UCSD-AML1 (cell line): ENCODE data around the gene C19orf81.

ENCODE experiments used
- DNase-seq: peaks from one replicate; lab custom pipeline; 2025; ENCODE audit not compliant: unreplicated experiment; lab: John Stamatoyannopoulos, UW

The C19orf81 gene

GRCh38 chr19:50658441-50659317 is 9.4 kb downstream of the C19orf81 start:
- DNase-seq, result no peak

- DNase-seq, result no peak
Measured at GRCh38 chr19:50659318-50660087, 10.3 kb downstream of the C19orf81 start.

GRCh38 chr19:50660088-50660366 is 10.8 kb downstream of the C19orf81 start:
- DNase-seq, result no peak

DNA sequence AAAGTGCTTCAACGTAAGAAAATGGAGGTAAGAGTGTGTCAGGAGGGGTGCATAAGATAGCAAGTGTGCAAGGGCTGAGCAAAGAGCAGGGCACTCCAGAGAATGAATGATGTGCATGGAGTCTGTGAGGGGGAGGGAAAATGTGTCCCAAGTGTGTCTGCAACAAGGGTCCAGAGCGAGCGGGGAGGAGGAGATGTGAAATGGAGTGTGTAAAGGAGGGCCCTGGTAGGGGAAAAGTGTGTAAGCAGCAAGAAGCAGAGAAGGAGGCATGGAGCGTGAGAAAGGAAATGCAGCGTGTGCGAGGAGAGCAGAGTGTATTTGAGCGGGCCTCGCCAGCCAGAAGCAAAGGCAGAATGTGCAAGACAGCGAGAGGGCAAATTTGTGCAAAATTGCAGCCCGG is 11.8 kb downstream of the C19orf81 start:
- no peak for DNase-seq

GRCh38 chr19:50661766-50662650 is 12.8 kb downstream of the C19orf81 start:
- no peak for DNase-seq

- no peak for DNase-seq
Measured at GRCh38 chr19:50662651-50663481, 13.6 kb downstream of the C19orf81 start.

- no peak for DNase-seq
Measured at GRCh38 chr19:50663482-50663790, 14.2 kb downstream of the C19orf81 start.

DNA sequence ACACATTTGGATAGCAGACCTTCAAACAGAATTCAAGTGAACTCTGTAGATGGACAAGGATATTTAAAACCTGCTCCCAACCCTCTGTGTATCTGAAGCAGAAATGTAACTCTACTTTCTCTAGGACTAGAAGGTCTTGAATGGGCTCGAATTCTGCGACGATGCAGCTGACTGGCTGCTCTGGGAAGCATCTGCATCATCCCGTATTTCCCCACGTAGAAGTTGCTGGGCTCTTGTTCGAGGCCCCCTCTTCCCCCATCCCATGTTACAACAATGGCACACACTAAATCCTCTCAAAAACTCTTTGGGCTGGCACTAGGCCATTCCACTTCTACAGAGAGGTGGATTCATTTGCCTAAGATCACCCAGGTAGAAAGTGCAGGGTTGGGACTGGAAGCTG is 15.0 kb downstream of the C19orf81 start:
- DNase-seq, result no peak

- DNase-seq, result no peak
Measured at GRCh38 chr19:50666346-50667176, 17.3 kb downstream of the C19orf81 start.

DNA sequence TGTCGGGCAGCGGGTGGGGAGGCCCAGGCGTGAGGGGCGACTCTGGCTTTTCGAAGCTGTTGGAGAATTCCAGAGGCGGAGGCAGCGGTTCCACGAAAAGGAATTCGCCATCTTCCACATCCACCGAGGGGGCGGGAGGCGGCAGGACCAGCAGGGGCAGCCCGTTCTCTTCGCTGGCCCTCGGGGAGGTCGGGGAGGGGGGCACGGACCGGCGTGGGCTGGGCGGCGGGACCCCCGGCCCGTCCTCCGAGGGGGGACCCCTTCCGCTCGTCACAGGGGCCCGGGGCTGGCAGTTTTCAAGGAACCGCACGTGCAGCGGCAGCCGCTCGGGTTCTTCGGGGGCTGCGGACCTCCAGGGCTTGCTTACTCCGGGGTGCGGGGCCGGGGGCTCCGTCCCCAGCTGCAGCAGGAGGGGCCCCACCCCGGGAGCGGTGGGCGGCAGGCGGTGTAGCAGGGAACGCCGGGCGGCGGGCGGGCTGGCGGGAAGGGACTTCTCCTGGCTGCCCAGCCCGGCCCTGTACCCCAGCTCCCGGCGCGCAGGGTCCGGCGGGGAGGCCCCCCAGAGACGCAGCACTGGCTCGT is 18.0 kb downstream of the C19orf81 start:
- no peak for DNase-seq

DNA sequence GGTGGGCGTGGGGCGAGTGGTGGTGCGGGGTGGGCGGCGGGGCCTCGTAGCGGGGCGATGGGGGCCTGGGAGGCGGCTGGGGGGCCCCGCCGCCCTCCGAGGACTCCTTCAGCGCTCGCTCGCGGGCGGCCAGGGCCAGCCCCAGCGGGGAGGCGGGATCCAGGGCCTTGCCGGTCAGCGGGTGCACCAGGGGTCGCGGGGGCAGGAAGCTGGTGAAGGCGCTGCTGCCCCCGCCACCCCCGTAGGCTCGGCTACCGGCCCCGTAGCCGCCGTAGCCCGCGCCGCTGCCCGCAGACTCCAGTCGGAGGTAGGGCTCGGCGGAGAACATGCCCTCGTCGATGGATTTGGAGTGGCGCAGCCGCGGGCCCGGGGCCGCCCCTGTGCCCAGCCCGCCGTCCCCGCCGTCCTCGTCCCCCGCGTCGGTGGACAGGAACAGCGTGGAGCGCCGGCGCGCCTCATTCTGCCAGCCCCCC is 18.6 kb downstream of the C19orf81 start:
- DNase-seq, result no peak

GRCh38 chr19:50668416-50668815 is 19.2 kb downstream of the C19orf81 start:
- no peak for DNase-seq

- DNase-seq, result no peak
Measured at GRCh38 chr19:50668879-50669278, 19.6 kb downstream of the C19orf81 start.

GRCh38 chr19:50669302-50670101 is 20.3 kb downstream of the C19orf81 start:
- peak; percentile 52 for DNase-seq

- no peak for DNase-seq
Measured at GRCh38 chr19:50670102-50670380, 20.8 kb downstream of the C19orf81 start.

DNA sequence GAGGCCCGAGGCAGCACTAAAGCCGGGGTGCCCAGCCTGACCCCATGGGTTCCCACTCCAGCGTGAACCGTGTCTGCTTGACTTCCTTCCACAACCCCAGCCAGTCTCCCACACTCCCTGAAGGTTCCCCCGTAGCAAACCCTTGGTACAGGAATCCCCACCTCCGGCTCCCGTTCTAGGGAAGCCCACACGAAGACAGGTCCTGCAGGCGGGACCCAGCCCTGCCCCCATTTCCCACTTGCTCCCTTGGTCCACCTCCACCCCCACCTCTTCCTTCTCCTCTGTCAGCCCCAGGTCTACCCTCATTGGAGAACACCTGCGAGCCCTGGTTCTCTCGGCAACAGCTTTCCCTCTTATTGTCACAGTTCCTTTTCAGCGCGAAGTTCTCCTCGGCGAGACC is 23.9 kb downstream of the C19orf81 start:
- no peak for DNase-seq

DNA sequence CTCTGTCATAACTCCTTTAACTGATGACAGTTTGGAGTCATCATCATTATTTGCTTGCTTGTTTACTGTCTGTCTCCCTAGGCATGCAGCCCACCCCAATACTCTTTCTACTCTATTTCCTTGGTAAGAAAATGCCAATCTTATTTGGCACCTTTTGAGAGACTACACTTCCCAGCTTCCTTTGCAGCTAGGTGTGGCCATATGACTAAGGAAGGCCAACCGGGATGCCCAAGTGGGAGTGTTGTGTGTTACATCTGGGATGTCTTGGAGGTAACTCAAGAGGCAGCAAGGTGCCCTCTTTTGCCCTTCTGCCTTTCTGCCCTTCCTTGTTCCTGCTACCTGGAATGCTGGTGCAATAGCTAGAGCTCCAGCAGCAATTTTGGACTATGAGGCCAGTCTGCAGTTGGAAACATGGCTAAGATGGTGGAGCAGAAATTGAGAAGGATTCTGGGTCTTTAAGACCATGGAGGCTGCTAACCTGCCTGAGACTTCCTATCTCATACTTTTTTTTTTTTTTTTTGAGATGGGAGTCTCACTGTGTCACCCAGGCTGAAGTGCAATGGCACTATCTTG is 27.5 kb downstream of the C19orf81 start:
- no peak for DNase-seq

- no peak for DNase-seq
Measured at GRCh38 chr19:50677636-50678035, 28.4 kb downstream of the C19orf81 start.
